MCF 10A (cell line): ENCODE results near the gene TCEAL7. TPM values are rescaled to one million over a fixed set of nuclear protein-coding genes. Genes with fewer than 3 reads are reported as not detected.

ENCODE experiments used
- BruUV-seq: library from RNA; stranded (reverse); fragments of 400-500 nt; replicated peaks from 2 replicates; lab custom pipeline; 2021; lab: Mats Ljungman, UMichigan
- CTCF ChIA-PET: fragments of 300-600 bp; sonication (Branson Sonifier 250); formaldehyde crosslinking; extraction: SDS; loops from one replicate; lab custom pipeline; 2021; ENCODE audit warnings: antibody characterized with exemption, inconsistent platforms; lab: Yijun Ruan, JAX
- POLR2A ChIA-PET: fragments of 300-600, 350-650 bp; sonication (Branson Sonifier 250); formaldehyde crosslinking; extraction: SDS; loops from one replicate; lab custom pipeline; 2020; ENCODE audit warnings: antibody characterized with exemption, inconsistent platforms; lab: Yijun Ruan, JAX
- DNase-seq: peaks from one replicate; pipeline ENCODE4 v3.0.0-alpha.2; 2018; ENCODE audit not compliant: unreplicated experiment
- H3K27ac Mint-ChIP-seq: one replicate; pipeline ENCODE4 v1.8.0; 2022; ENCODE audit warnings: mild to moderate bottlenecking, low read depth, mixed read lengths; ENCODE audit not compliant: unreplicated experiment
- H3K27me3 Mint-ChIP-seq: one replicate; pipeline ENCODE4 v1.8.0; 2022; ENCODE audit warnings: mixed read lengths; ENCODE audit not compliant: insufficient read depth, unreplicated experiment
- H3K36me3 Mint-ChIP-seq: one replicate; pipeline ENCODE4 v1.8.0; 2022; ENCODE audit warnings: mild to moderate bottlenecking, moderate library complexity, mixed read lengths; ENCODE audit not compliant: insufficient read depth, unreplicated experiment
- H3K4me1 Mint-ChIP-seq: one replicate; pipeline ENCODE4 v1.8.0; 2022; ENCODE audit warnings: mixed read lengths; ENCODE audit not compliant: insufficient read depth, unreplicated experiment
- H3K4me3 Mint-ChIP-seq: one replicate; pipeline ENCODE4 v1.8.0; 2022; ENCODE audit warnings: mild to moderate bottlenecking, moderate library complexity, mixed read lengths; ENCODE audit not compliant: unreplicated experiment
- H3K9me3 Mint-ChIP-seq: one replicate; pipeline ENCODE4 v1.8.0; 2022; ENCODE audit warnings: mixed read lengths; ENCODE audit not compliant: unreplicated experiment
- CTCF ChIP-seq: fragments of 200-600 bp; IDR thresholded peaks from one replicate; pipeline ENCODE4 v1.8.0; 2022; ENCODE audit warnings: antibody characterized with exemption, mild to moderate bottlenecking; ENCODE audit not compliant: unreplicated experiment
- intact Hi-C: fragments of 100-400 bp; cut with micrococcal nuclease; formaldehyde crosslinking; loops from 2 replicates; pipeline ENCODE4 v1.14.1; 2022
- total RNA-seq: library from RNA; stranded (reverse); gene quantifications from 2 replicates; pipeline ENCODE4 v1.2.3, GENCODE V29; 2022

The TCEAL7 gene
- total RNA-seq, 1 experiment from 2014 or later, result not detected

DNA sequence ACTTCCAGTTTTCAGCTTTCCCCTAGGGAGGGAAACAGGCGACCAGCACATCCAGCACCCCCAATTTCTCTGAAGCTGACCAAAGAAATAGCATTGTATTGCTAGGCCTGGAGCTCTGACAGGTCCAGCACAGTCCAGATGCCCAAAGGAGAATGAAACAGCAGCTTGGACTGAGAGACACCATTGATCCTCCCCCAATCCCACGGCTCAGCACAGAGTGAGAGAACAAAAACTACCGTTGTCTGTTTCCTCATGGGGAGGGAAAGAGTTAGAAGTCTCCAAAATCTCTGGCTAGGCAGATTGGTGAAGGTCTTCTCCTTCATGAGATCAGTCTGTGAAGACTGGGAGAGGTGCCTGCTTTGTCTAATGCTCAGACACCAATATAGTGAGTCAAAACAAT lies 8.6 kb downstream of the TCEAL7 start:
- no peaks in the 10 kb centered on the region for H3K36me3 Mint-ChIP-seq

DNA sequence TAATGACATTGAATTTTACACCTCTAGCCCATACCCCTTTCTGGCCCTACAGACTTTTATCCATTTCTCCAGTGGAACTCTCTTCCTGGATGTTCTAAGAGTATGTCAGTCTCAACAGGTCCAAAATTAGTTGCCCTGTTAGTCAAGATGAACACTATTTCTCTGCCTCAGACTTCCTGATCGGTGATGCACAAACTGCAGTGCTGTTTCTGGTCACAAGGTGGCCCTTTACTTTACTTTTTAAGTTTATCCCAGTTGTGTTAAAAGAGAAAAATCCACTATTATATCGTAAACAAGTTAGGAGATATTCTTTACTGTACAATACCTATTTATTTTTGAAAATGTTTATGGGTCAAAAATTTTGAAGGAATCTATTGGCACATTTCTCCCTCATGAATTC lies 13.1 kb downstream of the TCEAL7 start:
- H3K36me3 Mint-ChIP-seq, result no peaks in the 10 kb centered on the region
- CTCF ChIA-PET, result interaction anchor here (0.6 to 3.8 kb wide), 11 partner anchors 13 to 344 kb away, joined by 3 to 45 read pairs (median 4); partner anchors contain the start of gene TCEAL9
- no peaks in the 10 kb centered on the region for H3K9me3 Mint-ChIP-seq
- no TSS peak for BruUV-seq
- POLR2A ChIA-PET, result interaction anchor here (1.3 to 1.4 kb wide), 2 partner anchors 13 to 99 kb away, joined by 5 to 8 read pairs; partner anchors contain the start of gene TCEAL9
- H3K27me3 Mint-ChIP-seq, result peaks cover 63% of the 10 kb centered on the region
- H3K4me1 Mint-ChIP-seq, result no peaks in the 10 kb centered on the region
- peak; percentile 47 for DNase-seq
- H3K4me3 Mint-ChIP-seq, result no peak overlapping the region
- peak overlapping the region; percentile 28 for H3K27ac Mint-ChIP-seq
- intact Hi-C loops, result loop anchor here (1.0 kb wide), 2 partner anchors 121 to 132 kb away; no protein-coding TSS in a partner anchor
- TF ChIP-seq CTCF, result peak; percentile 65

More for the DNA sequence above, 8.6 kb downstream of the TCEAL7 start:
- BruUV-seq, result no TSS peak
- POLR2A ChIA-PET, result interaction anchor here (0.9 kb wide), 1 partner anchor 125 kb away, joined by 3 read pairs; no protein-coding TSS in a partner anchor
- Mint-ChIP-seq H3K4me3 (no peak overlapping the region), H3K27me3 (peaks cover 75% of the 10 kb centered on the region), H3K9me3 (no peaks in the 10 kb centered on the region), H3K4me1 (no peaks in the 10 kb centered on the region), H3K27ac (no peak overlapping the region)
- intact Hi-C loops, result no loop called here
- DNase-seq, result no peak
- no peak for TF ChIP-seq CTCF
- CTCF ChIA-PET, result interaction anchor here (0.5 to 1.5 kb wide), 4 partner anchors 19 to 149 kb away, joined by 4 to 6 read pairs (median 4); no protein-coding TSS in a partner anchor

DNA sequence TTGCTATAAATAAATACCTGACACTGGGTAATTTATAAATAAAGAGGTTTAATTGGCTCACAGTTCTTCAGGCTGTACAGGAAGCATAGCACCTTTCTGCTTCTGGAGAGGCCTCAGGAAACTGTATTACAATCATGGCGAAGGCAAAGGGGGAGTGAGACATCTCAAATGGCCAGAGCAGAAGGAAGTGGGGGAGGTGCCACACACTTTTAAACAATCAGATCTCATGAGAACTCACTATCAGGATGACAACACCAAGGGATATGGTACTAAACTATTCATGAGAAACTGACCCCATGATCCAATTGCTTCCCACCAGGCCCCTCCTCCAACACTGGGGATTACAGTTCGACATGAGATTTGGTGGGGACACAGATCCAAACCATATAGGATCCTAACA lies 14.6 kb downstream of the TCEAL7 start:
- TF ChIP-seq CTCF, result no peak
- Mint-ChIP-seq H3K4me1 (no peaks in the 10 kb centered on the region), H3K27ac (no peak overlapping the region), H3K9me3 (no peaks in the 10 kb centered on the region), H3K27me3 (peaks cover 73% of the 10 kb centered on the region), H3K36me3 (no peaks in the 10 kb centered on the region), H3K4me3 (no peak overlapping the region)
- no TSS peak for BruUV-seq
- DNase-seq, result no peak
- CTCF ChIA-PET, result no interaction called here
- POLR2A ChIA-PET, result no interaction called here
- intact Hi-C loops, result no loop called here

DNA sequence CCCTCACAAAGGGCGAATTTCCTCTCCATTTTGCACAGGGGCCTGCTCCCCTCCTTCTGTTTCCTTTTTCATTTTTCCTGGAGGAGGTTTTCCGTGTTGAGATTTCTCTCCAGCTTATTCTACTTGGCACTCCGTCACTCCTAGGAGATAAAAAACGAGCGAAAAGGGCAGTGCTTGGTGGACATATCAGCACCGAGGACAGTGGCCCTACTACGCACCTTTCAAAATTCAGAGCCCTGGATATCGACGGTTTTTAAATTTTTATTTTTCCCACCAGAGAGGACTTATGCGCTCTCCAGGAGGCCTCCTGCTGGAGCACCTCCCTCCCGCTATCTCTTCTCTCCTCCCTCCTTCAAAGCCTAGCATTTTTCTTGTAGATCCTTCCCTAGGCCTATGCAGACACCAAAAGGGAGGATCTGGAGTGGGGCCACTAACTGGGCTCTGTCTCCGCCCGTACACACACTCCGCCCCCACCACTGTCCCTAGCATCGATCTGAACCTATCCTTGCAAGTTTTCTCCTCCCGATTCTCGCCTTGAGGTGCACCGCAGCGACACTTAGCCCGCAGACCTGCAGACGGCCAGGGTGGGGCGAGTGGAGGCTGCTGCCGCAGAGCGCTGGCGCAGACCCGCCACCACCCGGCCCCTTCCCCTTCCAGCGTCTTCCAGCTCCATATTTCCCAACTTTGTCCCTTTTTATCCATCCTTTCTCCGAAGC lies 17.8 kb downstream of the TCEAL7 start:
- ChIA-PET POLR2A (interaction anchor here (2.2 kb wide), 1 partner anchor 8 kb away, joined by 7 read pairs; the partner anchor contains the start of gene TCEAL9), CTCF (interaction anchor here (2.2 kb wide), 1 partner anchor 117 kb away, joined by 14 read pairs; no protein-coding TSS in a partner anchor)
- no peaks in the 10 kb centered on the region for H3K9me3 Mint-ChIP-seq
- intact Hi-C loops, result no loop called here
- DNase-seq, result no peak
- no peak overlapping the region for H3K27ac Mint-ChIP-seq
- peaks cover 41% of the 10 kb centered on the region for H3K27me3 Mint-ChIP-seq
- no TSS peak for BruUV-seq
- H3K4me3 Mint-ChIP-seq, result no peak overlapping the region
- TF ChIP-seq CTCF, result no peak
- no peaks in the 10 kb centered on the region for H3K4me1 Mint-ChIP-seq
- no peaks in the 10 kb centered on the region for H3K36me3 Mint-ChIP-seq
